UCSD-AML1 (cell line): ENCODE results near the gene MCM8.

Experiments used
- DNase-seq: peaks from one replicate; lab custom pipeline; 2025; ENCODE audit not compliant: unreplicated experiment; lab: John Stamatoyannopoulos, UW

MCM8 gene

GRCh38 chr20:6040540-6040939, 90.1 kb downstream of the MCM8 start:
- no peak for DNase-seq

- no peak for DNase-seq
Measured at GRCh38 chr20:6040958-6041807, 90.7 kb downstream of the MCM8 start.

GRCh38 chr20:6041808-6042265, 91.4 kb downstream of the MCM8 start:
- DNase-seq: no peak

GRCh38 chr20:6044115-6044514, 93.7 kb downstream of the MCM8 start:
- no peak for DNase-seq

- DNase-seq: no peak
Measured at GRCh38 chr20:6045566-6045965, 95.1 kb downstream of the MCM8 start.

GRCh38 chr20:6046432-6046831, 96.0 kb downstream of the MCM8 start:
- no peak for DNase-seq

- DNase-seq: no peak
Measured at GRCh38 chr20:6048391-6048790, 97.9 kb downstream of the MCM8 start.
